ENCODE measurements around the gene GUCY1B1. TPM values are rescaled to one million over a fixed set of nuclear protein-coding genes. Genes with fewer than 3 reads are reported as not detected.

Gene GUCY1B1
- total RNA-seq, 1 donor from 2014 or later, result 1.7 TPM

DNA sequence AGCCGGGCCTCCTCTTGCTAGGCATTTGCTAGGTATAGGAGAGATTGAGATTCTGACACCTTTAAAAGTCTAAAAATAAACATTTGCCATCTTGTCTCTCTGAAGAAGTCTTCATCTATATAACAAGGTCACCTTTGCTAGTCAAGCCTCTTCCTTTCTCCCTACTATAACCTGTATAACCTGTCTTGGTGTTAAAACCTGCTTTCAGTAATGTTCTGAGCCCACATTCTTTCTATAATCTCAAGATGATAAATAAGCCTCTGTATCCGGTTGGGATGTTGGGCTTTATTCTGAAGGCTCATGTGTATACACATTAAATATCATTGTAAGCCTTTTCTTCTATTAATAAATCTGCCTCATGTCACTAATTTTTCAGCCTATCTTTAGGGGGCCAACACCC, 97.1 kb downstream of the GUCY1B1 start:
- DNase-seq (ENCODE audit: low read depth), result no peak
- Histone ChIP-seq H3K36me3 (ENCODE audit: control insufficient read depth, insufficient read depth, low read length) (no peaks in the 10 kb centered on the region), H3K4me3 (ENCODE audit: low read depth, low read length) (no peak overlapping the region), H3K27me3 (ENCODE audit: control insufficient read depth, insufficient read depth, low read length) (no peaks in the 10 kb centered on the region)
- TF ChIP-seq, protein P1, sequence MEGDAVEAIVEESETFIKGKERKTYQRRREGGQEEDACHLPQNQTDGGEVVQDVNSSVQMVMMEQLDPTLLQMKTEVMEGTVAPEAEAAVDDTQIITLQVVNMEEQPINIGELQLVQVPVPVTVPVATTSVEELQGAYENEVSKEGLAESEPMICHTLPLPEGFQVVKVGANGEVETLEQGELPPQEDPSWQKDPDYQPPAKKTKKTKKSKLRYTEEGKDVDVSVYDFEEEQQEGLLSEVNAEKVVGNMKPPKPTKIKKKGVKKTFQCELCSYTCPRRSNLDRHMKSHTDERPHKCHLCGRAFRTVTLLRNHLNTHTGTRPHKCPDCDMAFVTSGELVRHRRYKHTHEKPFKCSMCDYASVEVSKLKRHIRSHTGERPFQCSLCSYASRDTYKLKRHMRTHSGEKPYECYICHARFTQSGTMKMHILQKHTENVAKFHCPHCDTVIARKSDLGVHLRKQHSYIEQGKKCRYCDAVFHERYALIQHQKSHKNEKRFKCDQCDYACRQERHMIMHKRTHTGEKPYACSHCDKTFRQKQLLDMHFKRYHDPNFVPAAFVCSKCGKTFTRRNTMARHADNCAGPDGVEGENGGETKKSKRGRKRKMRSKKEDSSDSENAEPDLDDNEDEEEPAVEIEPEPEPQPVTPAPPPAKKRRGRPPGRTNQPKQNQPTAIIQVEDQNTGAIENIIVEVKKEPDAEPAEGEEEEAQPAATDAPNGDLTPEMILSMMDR (IDR thresholded peaks at IDR 0.05; ENCODE audit: insufficient read depth, low read length, poor library complexity, severe bottlenecking), result no peak

Other genes starting within 250 kb of the GUCY1B1 start
- gene GUCY1A1, start 92.2 kb upstream of the GUCY1B1 start, total RNA-seq, result 2.2 and 3.1 TPM in 2 replicates
- not detected in 2 replicates for gene ASIC5, start 107.3 kb downstream of the GUCY1B1 start, total RNA-seq
- not detected in 2 replicates for gene TDO2, start 144.7 kb downstream of the GUCY1B1 start, total RNA-seq
- gene CTSO, start 194.8 kb downstream of the GUCY1B1 start, total RNA-seq, result 11.9 and 12.9 TPM in 2 replicates

All from kidney epithelial cell (primary cell).